NOMO-1 (cell line): ENCODE measurements around the gene PHLDB1.

Source experiments
- DNase-seq, 2 experiments: peaks; one replicate each; lab custom pipeline; 2025; ENCODE audit not compliant: unreplicated experiment in 2 of 2; lab: John Stamatoyannopoulos, UW

PHLDB1 gene

GRCh38 chr11:118621784-118622375 lies 14.5 kb downstream of the PHLDB1 start:
- no peak for DNase-seq

- no peak for DNase-seq
Measured at GRCh38 chr11:118622376-118623268, 15.2 kb downstream of the PHLDB1 start.

- DNase-seq, result no peak
Measured at GRCh38 chr11:118623269-118623655, 15.8 kb downstream of the PHLDB1 start.

- DNase-seq, result no peak
Measured at GRCh38 chr11:118625036-118625690, 17.7 kb downstream of the PHLDB1 start.

GRCh38 chr11:118625976-118626375 lies 18.6 kb downstream of the PHLDB1 start:
- DNase-seq, result no peak

- DNase-seq, result no peak
Measured at GRCh38 chr11:118627566-118627965, 20.2 kb downstream of the PHLDB1 start.

GRCh38 chr11:118628031-118628430 lies 20.6 kb downstream of the PHLDB1 start:
- DNase-seq, result no peak

- DNase-seq, result no peak
Measured at GRCh38 chr11:118628432-118628831, 21.0 kb downstream of the PHLDB1 start.

- DNase-seq, result no peak
Measured at GRCh38 chr11:118628861-118629549, 21.6 kb downstream of the PHLDB1 start.

GRCh38 chr11:118629761-118630661 lies 22.6 kb downstream of the PHLDB1 start:
- DNase-seq, result no peak

GRCh38 chr11:118631142-118631909 lies 23.9 kb downstream of the PHLDB1 start:
- no peak for DNase-seq

- no peak for DNase-seq
Measured at GRCh38 chr11:118632577-118633318, 25.3 kb downstream of the PHLDB1 start.

GRCh38 chr11:118633319-118633690 lies 25.9 kb downstream of the PHLDB1 start:
- no peak for DNase-seq

GRCh38 chr11:118633979-118634378 lies 26.6 kb downstream of the PHLDB1 start:
- DNase-seq, result no peak

- peak in 1 of 2 experiments; percentile 14 for DNase-seq
Measured at GRCh38 chr11:118634431-118635236, 27.2 kb downstream of the PHLDB1 start.

GRCh38 chr11:118635237-118635591 lies 27.8 kb downstream of the PHLDB1 start:
- DNase-seq, result no peak

- no peak for DNase-seq
Measured at GRCh38 chr11:118635642-118636041, 28.2 kb downstream of the PHLDB1 start.
